Measurements from ENCODE around the gene RFC2. TPM values are rescaled to one million over a fixed set of nuclear protein-coding genes. Genes with fewer than 3 reads are reported as not detected.
A peak's percentile ranks its signal among the peaks of the same experiment; 100 is the strongest.

Gene RFC2
- total RNA-seq, 1 experiment from 2014 or later: 75.6 TPM

GRCh38 chr7:74289018-74289658, 34.9 kb upstream of the RFC2 start, which contains the start of gene CLIP2:
Gene CLIP2 (plus strand): TSS chr7:74289407. CDS start chr7:74317547, 28,140 bp downstream.
- H3K4me2 ChIP-seq (ENCODE audit: low read length): peak within 1 kb of the TSS; percentile 100
- peak within 1 kb of the TSS; percentile 80 to 85 for H3K4me3 ChIP-seq (replicated peaks in 1 of 2; ENCODE audit: low read depth in 1 of 2, low read length in 2 of 2)
- no TSS peak for BruUV-seq (replicated peaks)
- TF ChIP-seq EZH2 (IDR thresholded peaks at IDR 0.05) (no peak), POLR2A (IDR thresholded peaks at IDR 0.05; ENCODE audit: borderline replicate concordance, extremely low read depth, insufficient read depth, insufficient read length) (peak; percentile 25), TCF7L2 (IDR thresholded peaks at IDR 0.05; ENCODE audit: borderline replicate concordance, extremely low read depth, insufficient read depth, insufficient read length) (peak; percentile 43), POLR2AphosphoS5 (IDR thresholded peaks at IDR 0.05; ENCODE audit: low read depth, low read length) (peak; percentile 83), ELF1 (IDR thresholded peaks at IDR 0.05; ENCODE audit: borderline replicate concordance, low read depth) (no peak), ZFX (IDR thresholded peaks at IDR 0.05) (peak; percentile 48; the same call in 1 of the 2 replicates)
- H3K9ac ChIP-seq (ENCODE audit: low read length): peak within 1 kb of the TSS; percentile 84
- ChIA-PET POLR2A (interaction anchor here (1.0 to 2.2 kb wide), 2 partner anchors 9 to 19 kb away, joined by 3 to 9 read pairs; no protein-coding TSS in a partner anchor), CTCF (interaction anchor here (3.1 kb wide), 1 partner anchor 14 kb away, joined by 18 read pairs; no protein-coding TSS in a partner anchor), RAD21 (ENCODE audit: low non-redundant PET in 1 of 2, low total read pairs in 2 of 2, uncharacterized antibody in 2 of 2, unreplicated experiment in 2 of 2) (interaction anchor here in 1 of 2 experiments (0.6 kb wide), 1 partner anchor 26 kb away, joined by 4 read pairs; no protein-coding TSS in a partner anchor)
- H3K9me2 ChIP-seq (ENCODE audit: insufficient read depth): no peaks in the 10 kb centered on the region
- H3K4me1 ChIP-seq (ENCODE audit: control insufficient read depth in 1 of 2, insufficient read depth in 2 of 2, low read length in 2 of 2): peaks cover 50 to 78% of the 10 kb centered on the region in 2 experiments
- no peaks in the 10 kb centered on the region for H3K27me3 ChIP-seq (ENCODE audit: insufficient read depth, low read length)
- H3K79me2 ChIP-seq (ENCODE audit: insufficient read depth, low read length): peaks cover 46% of the 10 kb centered on the region
- H3K27ac ChIP-seq (ENCODE audit: low read depth, low read length): peak within 1 kb of the TSS; percentile 84
- H3K36me3 ChIP-seq (ENCODE audit: control insufficient read depth in 1 of 2, insufficient read depth in 2 of 2, low read length in 2 of 2): no peaks in the 10 kb centered on the region
- intact Hi-C loops (cut with micrococcal nuclease): loop anchor here (1.0 kb wide), 1 partner anchor 19 kb away; no protein-coding TSS in a partner anchor
- DNase-seq (ENCODE audit: low read depth, low spot score): peak; percentile 54
- H2AFZ ChIP-seq (ENCODE audit: low read depth, low read length, poor library complexity, severe bottlenecking): peak within 1 kb of the TSS; percentile 99
- peak; percentile 75 for ATAC-seq
- H3K9me3 ChIP-seq (ENCODE audit: control insufficient read depth in 1 of 2, insufficient read depth in 1 of 2, low read depth in 1 of 2, low read length in 2 of 2): no peaks in the 10 kb centered on the region
- no peaks in the 10 kb centered on the region for H4K20me1 ChIP-seq (ENCODE audit: insufficient read depth)
